PC-9 (cell line): ENCODE measurements around the gene TTC28.

Source experiments
- EZH2 ChIP-seq: fragments of 200-600 bp; sonication (generic); IDR thresholded peaks from 2 replicates; pipeline ENCODE4 v1.8.0; 2017; ENCODE audit warnings: antibody characterized with exemption, low read depth
- TF ChIP-seq, protein P1 (sequence below): fragments of 200-600 bp; sonication (generic); conservative IDR thresholded peaks from 2 replicates; pipeline ENCODE4 v1.6.1; 2017; ENCODE audit warnings: mixed run types, antibody characterized with exemption, mild to moderate bottlenecking, moderate library complexity

DNA sequence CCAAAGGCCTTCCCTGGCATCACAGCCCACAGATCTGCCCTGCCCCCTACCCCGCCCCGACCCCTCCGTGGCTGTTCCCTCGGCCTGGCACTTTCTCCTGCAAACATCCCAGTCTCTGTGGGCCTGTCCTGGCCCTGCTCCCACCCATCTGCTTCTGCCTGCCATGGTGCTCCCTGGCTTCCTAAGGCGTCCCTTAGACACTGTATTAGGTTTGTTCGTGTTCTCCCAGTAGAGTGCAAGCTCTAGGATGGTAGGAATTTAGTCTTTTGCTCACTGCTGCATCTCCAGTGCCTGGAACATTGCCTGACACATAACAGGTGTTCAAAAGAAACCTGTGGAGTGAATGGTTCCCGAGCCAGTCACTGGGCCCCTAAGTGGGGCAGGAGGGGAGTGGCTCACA lies 690.9 kb downstream of the TTC28 start:
- TF ChIP-seq, protein P1, sequence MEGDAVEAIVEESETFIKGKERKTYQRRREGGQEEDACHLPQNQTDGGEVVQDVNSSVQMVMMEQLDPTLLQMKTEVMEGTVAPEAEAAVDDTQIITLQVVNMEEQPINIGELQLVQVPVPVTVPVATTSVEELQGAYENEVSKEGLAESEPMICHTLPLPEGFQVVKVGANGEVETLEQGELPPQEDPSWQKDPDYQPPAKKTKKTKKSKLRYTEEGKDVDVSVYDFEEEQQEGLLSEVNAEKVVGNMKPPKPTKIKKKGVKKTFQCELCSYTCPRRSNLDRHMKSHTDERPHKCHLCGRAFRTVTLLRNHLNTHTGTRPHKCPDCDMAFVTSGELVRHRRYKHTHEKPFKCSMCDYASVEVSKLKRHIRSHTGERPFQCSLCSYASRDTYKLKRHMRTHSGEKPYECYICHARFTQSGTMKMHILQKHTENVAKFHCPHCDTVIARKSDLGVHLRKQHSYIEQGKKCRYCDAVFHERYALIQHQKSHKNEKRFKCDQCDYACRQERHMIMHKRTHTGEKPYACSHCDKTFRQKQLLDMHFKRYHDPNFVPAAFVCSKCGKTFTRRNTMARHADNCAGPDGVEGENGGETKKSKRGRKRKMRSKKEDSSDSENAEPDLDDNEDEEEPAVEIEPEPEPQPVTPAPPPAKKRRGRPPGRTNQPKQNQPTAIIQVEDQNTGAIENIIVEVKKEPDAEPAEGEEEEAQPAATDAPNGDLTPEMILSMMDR: no peak
- no peak for TF ChIP-seq EZH2
